Erythroblast (primary cell): ENCODE data around the gene ATAD3B.

ENCODE experiments used
- GATA1 ChIP-seq: IDR thresholded peaks from 2 replicates; pipeline ENCODE4 v1.6.1; 2011; ENCODE audit warnings: low read depth, mild to moderate bottlenecking, control low read depth, low read length, moderate library complexity
- POLR2A ChIP-seq: IDR thresholded peaks from 2 replicates; pipeline ENCODE4 v1.6.1; 2011; ENCODE audit warnings: mild to moderate bottlenecking, low read length

- TF ChIP-seq POLR2A: no peak
- no peak for TF ChIP-seq GATA1
Observed at GRCh38 chr1:1527092-1527816, 55.7 kb downstream of the ATAD3B start.
